Lower leg skin (tissue), 4 donors: ENCODE data around the gene POU6F2. TPM values are rescaled to one million over a fixed set of nuclear protein-coding genes. Genes with fewer than 3 reads are reported as not detected.

ENCODE experiments used
- DNase-seq, 2 donors: peaks; one replicate each; pipeline ENCODE4 v3.0.0-alpha.2; 2019; ENCODE audit warnings: low spot score in 2 of 2
- H3K4me3 ChIP-seq: fragments of 200-600 bp; sonication (generic); 2 replicates; pipeline ENCODE4 v1.5.1; 2017; ENCODE audit warnings: mild to moderate bottlenecking, low read depth; ENCODE audit not compliant: poor library complexity, severe bottlenecking
- POLR2A ChIP-seq, 2 donors: fragments of 450-650 bp; IDR thresholded peaks; one replicate each; pipeline ENCODE4 v1.6.1; 2016 to 2017; ENCODE audit warnings: antibody characterized with exemption in 2 of 2, mild to moderate bottlenecking in 1 of 2, moderate library complexity in 1 of 2
- WGBS, 2 donors: methylation state at CpG; one replicate each; pipeline ENCODE4 v1.1.5; 2018; 5-methylcytosine and 5-hydroxymethylcytosine counted together
- intact Hi-C: fragments of 100-400 bp; cut with DNase I; formaldehyde crosslinking; loops from one replicate; pipeline ENCODE4 v1.15.0; 2023; ENCODE audit warnings: low total_unique reads
- total RNA-seq, 4 donors: library from RNA; depleted of rRNA; stranded (reverse); fragments of >200 nt; gene quantifications; one replicate each; pipeline ENCODE4 v1.1.0, GENCODE V29; 2016
- TF ChIP-seq, protein P1 (sequence below), 3 donors: fragments of 450-650 bp; IDR thresholded peaks; one replicate each; pipeline ENCODE4 v1.5.1; 2016; ENCODE audit warnings: antibody characterized with exemption in 3 of 3, mild to moderate bottlenecking in 3 of 3, moderate library complexity in 2 of 3

The POU6F2 gene
- total RNA-seq, 4 donors from 2014 or later, result 0.36 TPM; not detected in 3

DNA sequence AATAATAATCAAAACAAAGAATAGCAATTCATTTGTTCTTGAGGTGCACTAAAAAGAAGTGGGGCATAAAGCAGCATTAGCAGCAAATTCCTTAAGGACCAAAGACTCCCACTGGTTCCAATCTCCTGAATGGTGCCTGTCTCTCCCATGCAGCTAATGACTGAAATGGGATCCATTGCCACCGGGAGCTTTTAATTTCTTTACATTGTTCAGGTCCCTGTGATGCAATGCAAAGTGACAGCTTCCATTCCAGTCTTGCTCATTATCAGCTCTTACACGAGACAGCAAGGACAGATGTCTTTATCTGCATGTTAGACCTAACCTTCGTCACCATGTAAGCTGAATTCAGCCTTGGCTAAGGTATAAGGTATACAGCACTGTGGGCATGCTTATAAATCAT lies 148.1 kb downstream of the POU6F2 start:
- intact Hi-C loops, result no loop called here
- no peak for DNase-seq
- TF ChIP-seq POLR2A (IDR thresholded peaks at IDR 0.05), result no peak
- TF ChIP-seq, protein P1, sequence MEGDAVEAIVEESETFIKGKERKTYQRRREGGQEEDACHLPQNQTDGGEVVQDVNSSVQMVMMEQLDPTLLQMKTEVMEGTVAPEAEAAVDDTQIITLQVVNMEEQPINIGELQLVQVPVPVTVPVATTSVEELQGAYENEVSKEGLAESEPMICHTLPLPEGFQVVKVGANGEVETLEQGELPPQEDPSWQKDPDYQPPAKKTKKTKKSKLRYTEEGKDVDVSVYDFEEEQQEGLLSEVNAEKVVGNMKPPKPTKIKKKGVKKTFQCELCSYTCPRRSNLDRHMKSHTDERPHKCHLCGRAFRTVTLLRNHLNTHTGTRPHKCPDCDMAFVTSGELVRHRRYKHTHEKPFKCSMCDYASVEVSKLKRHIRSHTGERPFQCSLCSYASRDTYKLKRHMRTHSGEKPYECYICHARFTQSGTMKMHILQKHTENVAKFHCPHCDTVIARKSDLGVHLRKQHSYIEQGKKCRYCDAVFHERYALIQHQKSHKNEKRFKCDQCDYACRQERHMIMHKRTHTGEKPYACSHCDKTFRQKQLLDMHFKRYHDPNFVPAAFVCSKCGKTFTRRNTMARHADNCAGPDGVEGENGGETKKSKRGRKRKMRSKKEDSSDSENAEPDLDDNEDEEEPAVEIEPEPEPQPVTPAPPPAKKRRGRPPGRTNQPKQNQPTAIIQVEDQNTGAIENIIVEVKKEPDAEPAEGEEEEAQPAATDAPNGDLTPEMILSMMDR (IDR thresholded peaks at IDR 0.05), result no peak
- WGBS, 2 donors, result 74 to 76% methylated on average over 3 of the region's 3 CpGs
- no peak overlapping the region for H3K4me3 ChIP-seq

DNA sequence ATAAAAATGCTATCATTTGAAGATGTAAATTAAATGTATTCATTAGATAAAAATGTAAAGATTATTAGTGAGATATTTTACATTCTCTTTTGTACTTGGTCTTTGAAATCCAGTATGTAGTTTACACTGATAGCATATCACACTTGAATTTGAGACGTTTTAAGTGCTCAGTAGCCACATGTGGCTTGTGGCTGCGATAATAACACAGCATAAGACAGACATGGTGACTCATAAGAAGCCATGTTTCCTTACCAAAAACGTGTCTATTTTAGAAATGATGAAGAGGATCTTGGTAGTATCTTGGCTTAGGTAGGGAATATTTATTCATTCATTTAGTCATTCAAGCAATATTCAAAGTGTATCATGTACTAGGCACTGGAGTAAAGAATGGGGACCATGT lies 149.3 kb downstream of the POU6F2 start:
- TF ChIP-seq, protein P1 (IDR thresholded peaks at IDR 0.05), result no peak
- no peak for TF ChIP-seq POLR2A (IDR thresholded peaks at IDR 0.05)
- 68 to 69% methylated on average over 3 of the region's 3 CpGs for WGBS, 2 donors
- no peak for DNase-seq
- intact Hi-C loops, result no loop called here
- H3K4me3 ChIP-seq, result no peak overlapping the region

DNA sequence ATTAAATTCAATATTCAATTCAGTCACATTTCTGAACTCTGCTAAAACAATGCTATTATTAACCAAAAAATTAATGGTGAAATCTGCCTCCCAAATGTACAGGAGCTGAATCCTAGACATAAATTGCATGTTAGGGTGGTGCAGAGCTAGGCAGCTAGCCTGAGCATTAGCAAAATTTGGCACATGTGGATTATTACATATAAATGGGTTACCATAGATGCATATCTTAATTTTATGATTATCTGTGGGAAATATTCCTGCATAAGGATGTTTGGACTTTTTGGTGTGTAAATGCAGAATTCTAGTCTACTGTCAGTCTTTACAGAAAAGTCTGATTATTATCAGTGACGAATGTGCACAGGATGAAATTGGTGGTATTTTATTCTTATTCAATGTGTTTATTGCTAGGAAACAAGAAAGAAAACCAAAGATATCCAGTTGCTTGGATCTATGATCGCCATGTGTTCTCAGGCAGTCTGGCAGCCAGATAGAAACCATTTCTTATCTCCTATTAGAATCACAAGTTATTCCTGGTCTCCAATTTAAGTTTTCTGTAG lies 150.7 kb downstream of the POU6F2 start:
- 39 to 46% methylated on average over 2 of the region's 2 CpGs for WGBS, 2 donors
- DNase-seq, result no peak
- TF ChIP-seq, protein P1 (IDR thresholded peaks at IDR 0.05), result no peak
- no peak for TF ChIP-seq POLR2A (IDR thresholded peaks at IDR 0.05)

DNA sequence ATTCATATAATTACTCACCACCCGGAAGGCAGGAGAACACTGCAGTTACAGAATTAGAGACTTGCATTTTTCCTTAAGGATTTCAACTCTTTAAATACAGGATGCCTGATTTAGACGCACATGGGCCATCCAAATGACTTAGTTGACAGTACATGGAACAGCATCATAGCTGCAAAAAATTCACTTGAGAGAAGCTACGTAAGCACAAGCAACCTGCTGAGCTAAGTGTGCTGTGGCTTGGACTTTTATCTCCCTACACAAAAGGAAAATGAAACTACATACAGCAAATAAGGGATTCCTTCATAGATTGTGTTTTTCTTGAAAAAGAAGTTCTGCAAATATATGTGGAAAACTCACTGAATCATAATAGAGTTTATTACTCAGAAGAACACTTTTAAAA lies 152.6 kb downstream of the POU6F2 start:
- H3K4me3 ChIP-seq, result no peak overlapping the region
- no peak for DNase-seq
- WGBS, 2 donors, result 79 to 83% methylated on average over 3 of the region's 3 CpGs
- intact Hi-C loops, result no loop called here
- TF ChIP-seq, protein P1 (IDR thresholded peaks at IDR 0.05), result no peak
- no peak for TF ChIP-seq POLR2A (IDR thresholded peaks at IDR 0.05)

More for the DNA sequence above, 150.7 kb downstream of the POU6F2 start:
- H3K4me3 ChIP-seq, result no peak overlapping the region
- intact Hi-C loops, result no loop called here

DNA sequence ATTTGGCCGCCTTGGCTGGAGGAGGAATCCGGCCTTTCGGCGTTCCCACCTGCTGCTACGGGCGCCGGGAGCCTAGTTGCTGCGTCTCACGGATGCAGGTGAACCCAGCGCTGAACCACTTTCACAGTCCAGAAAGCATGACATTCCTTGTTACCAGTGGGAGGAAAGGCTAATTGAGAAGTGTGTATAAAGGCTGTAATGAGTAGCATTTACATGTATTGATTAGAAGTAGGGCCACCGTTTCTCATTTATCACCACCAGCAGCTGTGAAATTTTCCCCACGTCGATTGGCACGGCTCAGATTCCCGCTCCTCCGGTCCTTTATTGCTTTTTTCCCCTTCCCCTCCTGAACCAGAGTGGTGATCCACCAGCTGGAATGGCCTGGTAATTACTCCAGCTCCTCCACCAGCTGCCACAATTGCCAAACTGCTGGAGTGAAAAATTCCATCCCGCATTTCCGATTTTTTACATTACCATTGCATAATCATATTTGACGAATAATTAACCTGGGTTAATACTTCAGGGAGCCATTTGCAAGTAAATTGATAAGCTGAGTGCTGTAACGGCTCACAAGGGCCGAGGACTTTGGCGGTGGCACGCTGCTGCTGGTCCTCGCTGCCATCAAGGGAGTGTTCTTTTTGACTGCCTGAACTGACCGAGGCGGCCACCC lies 153.3 kb downstream of the POU6F2 start:
- no peak overlapping the region for H3K4me3 ChIP-seq
- intact Hi-C loops, result no loop called here
- WGBS, 2 donors, result 63 to 67% methylated on average over 26 of the region's 26 CpGs
- TF ChIP-seq, protein P1 (IDR thresholded peaks at IDR 0.05), result no peak
- no peak for TF ChIP-seq POLR2A (IDR thresholded peaks at IDR 0.05)
- DNase-seq, result no peak
